K562 (cell line): ENCODE data around the gene GRPEL2. TPM values are rescaled to one million over a fixed set of nuclear protein-coding genes. Genes with fewer than 3 reads are reported as not detected.
A peak's percentile ranks its signal among the peaks of the same experiment; 100 is the strongest.

ENCODE experiments used
- ATAC-seq: fragments of 200-7000 bp; cut with Tn5 transposase; 3 replicates; pipeline ENCODE4 v1.9.1; 2020; ENCODE audit warnings: moderate library complexity
- BruUV-seq: library from RNA; stranded (reverse); fragments of 400-500 nt; replicated peaks from 2 replicates; lab custom pipeline; 2021; lab: Mats Ljungman, UMichigan
- CTCF ChIA-PET: fragments of 300-600 bp; formaldehyde crosslinking; extraction: SDS; loops from one replicate; lab custom pipeline; 2021; ENCODE audit warnings: low intra/inter-chr PET ratio; lab: Yijun Ruan, JAX
- POLR2A ChIA-PET: fragments of 300-600, 350-650 bp; sonication (Branson Sonifier 250); formaldehyde crosslinking; extraction: SDS; loops from one replicate; lab custom pipeline; 2021; ENCODE audit warnings: antibody characterized with exemption, inconsistent platforms; lab: Yijun Ruan, JAX
- DNase-seq, 4 experiments: peaks; one replicate each; pipeline versions ENCODE4 v3.0.0 to v3.0.0-alpha.2; 2011 to 2018; ENCODE audit warnings: low spot score in 3 of 4, mixed read lengths in 3 of 4; ENCODE audit errors: extremely low read depth in 1 of 4
- FAIRE-seq: peaks from 2 replicates; lab custom pipeline; 2011; peaks lifted over from hg19 to GRCh38; lab: Jason Lieb, UNC
- H2AFZ ChIP-seq: 2 replicates; pipeline ENCODE4 v1.6.0; 2011; ENCODE audit warnings: low read depth, low read length, control low read depth, inconsistent platforms
- H3K27ac ChIP-seq: fragments of 200-600 bp; 3 replicates; pipeline ENCODE4 v1.8.0; 2011; ENCODE audit warnings: low read depth, mild to moderate bottlenecking, control low read depth, inconsistent platforms, low read length, moderate library complexity, mixed read lengths; ENCODE audit errors: extremely low read depth
- H3K27me3 ChIP-seq, 2 experiments: fragments of 300-600 bp in 1 of 2; 2 replicates in 1 of 2; 3 replicates in 1 of 2; pipeline versions ENCODE4 v1.6.0 to v1.8.0; 2011; ENCODE audit warnings: inconsistent platforms in 2 of 2, low read length in 2 of 2, mild to moderate bottlenecking in 1 of 2, mixed read lengths in 1 of 2, moderate library complexity in 1 of 2; ENCODE audit not compliant: control insufficient read depth in 2 of 2, insufficient read depth in 2 of 2
- H3K36me3 ChIP-seq: fragments of 300-600 bp; 3 replicates; pipeline ENCODE4 v1.8.0; 2011; ENCODE audit warnings: mild to moderate bottlenecking, low read length, inconsistent platforms; ENCODE audit not compliant: control insufficient read depth, insufficient read depth
- H3K4me1 ChIP-seq, 2 experiments: fragments of 200-600 bp in 1 of 2; replicated peaks in 1 of 2; 2 replicates in 1 of 2; 3 replicates in 1 of 2; pipeline versions ENCODE4 v1.5.1 to v1.8.0; 2011; ENCODE audit warnings: inconsistent platforms in 2 of 2, low read length in 2 of 2, mild to moderate bottlenecking in 1 of 2, mixed read lengths in 1 of 2, moderate library complexity in 1 of 2; ENCODE audit not compliant: control insufficient read depth in 2 of 2, insufficient read depth in 2 of 2
- H3K4me2 ChIP-seq: 2 replicates; pipeline ENCODE4 v1.6.1; 2011; ENCODE audit warnings: low read length, control low read depth, inconsistent platforms, mixed read lengths; ENCODE audit not compliant: insufficient read depth
- H3K4me3 ChIP-seq: fragments of 200-600 bp; sonication (generic), shearing (Covaris generic); 2 replicates; pipeline ENCODE4 v1.5.1; 2016; ENCODE audit warnings: control low read depth, inconsistent platforms
- H3K79me2 ChIP-seq: fragments of 200-600 bp; 3 replicates; pipeline ENCODE4 v1.8.0; 2011; ENCODE audit warnings: low read length, inconsistent platforms; ENCODE audit not compliant: control insufficient read depth, insufficient read depth
- H3K9ac ChIP-seq, 2 experiments: 2 replicates each; pipeline versions ENCODE4 v1.6.0 to v1.6.1; 2011; ENCODE audit warnings: low read depth in 2 of 2, low read length in 2 of 2, control low read depth in 1 of 2, inconsistent platforms in 1 of 2, mild to moderate bottlenecking in 1 of 2, mixed read lengths in 1 of 2; ENCODE audit not compliant: insufficient read depth in 1 of 2
- H3K9me1 ChIP-seq: one replicate; pipeline ENCODE4 v1.6.0; 2011; ENCODE audit warnings: inconsistent platforms, mild to moderate bottlenecking, low read length, moderate library complexity; ENCODE audit not compliant: control insufficient read depth, insufficient read depth
- H3K9me3 ChIP-seq: replicated peaks from 2 replicates; pipeline ENCODE4 v1.5.1; 2011; ENCODE audit warnings: low read depth, low read length, inconsistent platforms; ENCODE audit not compliant: control insufficient read depth, insufficient read depth
- H4K20me1 ChIP-seq: replicated peaks from 2 replicates; pipeline ENCODE4 v1.6.1; 2011; ENCODE audit warnings: low read length, inconsistent platforms, mixed read lengths; ENCODE audit not compliant: control insufficient read depth, insufficient read depth
- BCOR ChIP-seq: fragments of 450-650 bp; IDR thresholded peaks from 2 replicates; pipeline ENCODE4 v1.6.1; 2016
- DNMT1 ChIP-seq: fragments of 450-650 bp; IDR thresholded peaks from 2 replicates; pipeline ENCODE4 v1.6.1; 2016; ENCODE audit warnings: antibody characterized with exemption, mild to moderate bottlenecking
- HMGXB4 ChIP-seq: sonication (generic); formaldehyde crosslinking; IDR thresholded peaks from 2 replicates; pipeline ENCODE4 v1.8.1; 2023; ENCODE audit warnings: mild to moderate bottlenecking, missing genetic modification reagents
- HOXB6 ChIP-seq: fragments of 250-450 bp; sonication (Bioruptor Pico); IDR thresholded peaks from 2 replicates; pipeline ENCODE4 v1.5.1; 2022; ENCODE audit warnings: mild to moderate bottlenecking, borderline replicate concordance
- POLR2H ChIP-seq: IDR thresholded peaks from 2 replicates; pipeline ENCODE4 v1.6.1; 2016; ENCODE audit warnings: missing genetic modification characterization, low read depth, mild to moderate bottlenecking, control low read depth, missing compliant biosample characterization, moderate library complexity
- RBM25 ChIP-seq: fragments of 200-400 bp; formaldehyde crosslinking; IDR thresholded peaks from 2 replicates; pipeline ENCODE4 v1.6.1; 2018; ENCODE audit warnings: low read length, low read depth, moderate library complexity; ENCODE audit not compliant: severe bottlenecking
- RNF219 ChIP-seq: fragments of 250-450 bp; sonication (Bioruptor Pico); IDR thresholded peaks from 2 replicates; pipeline ENCODE4 v1.5.0; 2022; ENCODE audit warnings: mild to moderate bottlenecking
- TCF3 ChIP-seq: sonication (generic); formaldehyde crosslinking; IDR thresholded peaks from 2 replicates; pipeline ENCODE4 v1.4.0; 2020; ENCODE audit warnings: mild to moderate bottlenecking, missing genetic modification reagents
- U2AF2 ChIP-seq: fragments of 200-400 bp; formaldehyde crosslinking; optimal IDR thresholded peaks from 2 replicates; pipeline ENCODE3; 2017; ENCODE audit warnings: low read depth, mild to moderate bottlenecking, low read length
- USF2 ChIP-seq: sonication (generic); formaldehyde crosslinking; IDR thresholded peaks from 2 replicates; pipeline ENCODE4 v1.5.0; 2020; ENCODE audit warnings: missing genetic modification reagents
- WGBS: fragments of 100-300 bp; shearing (Covaris generic); methylation state at CpG from one replicate; pipeline ENCODE4 v1.1.6; 2016; ENCODE audit warnings: low coverage, mixed read lengths; ENCODE audit not compliant: insufficient coverage; ENCODE audit errors: missing lambda C conversion rate; 5-methylcytosine and 5-hydroxymethylcytosine counted together
- in situ Hi-C: fragments of 300-500 bp; cut with MboI; formaldehyde crosslinking; loops from 4 replicates; pipeline ENCODE4 v1.15.0; 2018; ENCODE audit warnings: inconsistent platforms, mixed read lengths
- intact Hi-C: fragments of 100-400 bp; cut with micrococcal nuclease; formaldehyde crosslinking; loops from 2 replicates; pipeline ENCODE4 v1.14.2; 2022
- polyA plus RNA-seq, 8 experiments: library from polyadenylated mRNA; depleted of rRNA in 4 of 8; stranded (reverse) in 5 of 8; unstranded in 3 of 8; fragments of >200 nt; fragmentation: Nextera tagmentation in 2 of 8; fragmentation: Illumina TruSeq in 1 of 8; extraction: Ambion mirVana in 2 of 8; extraction: Trizol in 1 of 8; gene quantifications; 2 replicates each; pipeline versions ENCODE4 v1.2.1 to v1.2.3, GENCODE V29; 2011 to 2014; ENCODE audit warnings: inconsistent platforms in 1 of 8, missing spikeins in 1 of 8
- total RNA-seq, 7 experiments: library from RNA; depleted of rRNA in 6 of 7; stranded (reverse); fragments of >200 nt in 6 of 7; fragmentation: Illumina TruSeq in 2 of 7; extraction: Trizol in 2 of 7; gene quantifications; 2 replicates each; pipeline versions ENCODE4 v1.2.1 to v1.2.3, GENCODE V29; 2011 to 2021; ENCODE audit warnings: low replicate concordance in 1 of 7

GRPEL2 gene
- total and polyA plus RNA-seq, 9 of the 15 experiments (the other 6 are each of a cell fraction or from before 2014, with no cell fraction given), result 11.2 to 40.5 (median 25.8) TPM

- Histone ChIP-seq H3K27me3 (no peaks in the 10 kb centered on the region), H3K9ac (no peak overlapping the region), H3K79me2 (no peaks in the 10 kb centered on the region), H3K9me3 (no peaks in the 10 kb centered on the region), H3K9me1 (no peaks in the 10 kb centered on the region), H3K36me3 (no peaks in the 10 kb centered on the region), H3K4me2 (no peak overlapping the region), H3K4me3 (no peak overlapping the region), H2AFZ (no peak overlapping the region), H3K27ac (no peak overlapping the region), H3K4me1 (peaks cover 0 to 13% of the 10 kb centered on the region in 2 experiments; a peak in 2 of 5 replicates), H4K20me1 (no peaks in the 10 kb centered on the region)
- intact Hi-C loops (no loop called here), in situ Hi-C loops (no loop called here)
- ATAC-seq (no peak), DNase-seq (no peak), FAIRE-seq (no peak)
- ChIA-PET POLR2A (no interaction called here), CTCF (no interaction called here)
- no TSS peak for BruUV-seq
- TF ChIP-seq USF2 (CRISPR knock-in tag) (0 out of 2 replicates have a peak, but pooled peaks have one; percentile 7), POLR2H (no peak)
- WGBS, result 55% methylated on average over 12 of the region's 12 CpGs
Observed at GRCh38 chr5:149376104-149376503, 30.8 kb downstream of the GRPEL2 start.

GRCh38 chr5:149376711-149377447, 31.6 kb downstream of the GRPEL2 start:
- CTCF ChIA-PET, result no interaction called here
- no peaks in the 10 kb centered on the region for H4K20me1 ChIP-seq
- TF ChIP-seq RBM25 (peak; percentile 74), RNF219 (CRISPR knock-in tag) (no peak), BCOR (0 out of 2 replicates have a peak, but pooled peaks have one; percentile 26), HOXB6 (CRISPR knock-in tag) (no peak), TCF3 (CRISPR knock-in tag) (no peak), DNMT1 (no peak), U2AF2 (no peak), HMGXB4 (no peak)
- TF ChIP-seq, all 486 proteins: peak for 2

More at GRCh38 chr5:149376711-149377447, 31.6 kb downstream of the GRPEL2 start:
- Histone ChIP-seq H3K9me3 (no peaks in the 10 kb centered on the region), H3K36me3 (no peaks in the 10 kb centered on the region), H3K27me3 (no peaks in the 10 kb centered on the region), H3K79me2 (no peaks in the 10 kb centered on the region), H3K9ac (no peak overlapping the region), H2AFZ (no peak overlapping the region), H3K4me2 (no peak overlapping the region), H3K4me1 (peaks cover 0 to 17% of the 10 kb centered on the region in 2 experiments; a peak in 2 of 5 replicates), H3K27ac (no peak overlapping the region), H3K4me3 (no peak overlapping the region), H3K9me1 (no peaks in the 10 kb centered on the region)
- BruUV-seq, result no TSS peak
- ATAC-seq (no peak), DNase-seq (no peak), FAIRE-seq (no peak)
- 19% methylated on average over 7 of the region's 7 CpGs for WGBS
- intact Hi-C loops, result no loop called here
- in situ Hi-C loops, result no loop called here
- POLR2A ChIA-PET, result no interaction called here
